Activated CD4-positive, alpha-beta T cell treated with anti-CD3 and anti-CD28 coated beads, Interleukin-10, Interleukin-2, amounts not matched to agents 100 ng/mL and 50 ng/mL, durations not matched to agents 16 hours and 8 hours (primary cell): Measurements from ENCODE around the gene TMEM97.
A peak's percentile ranks its signal among the peaks of the same experiment; 100 is the strongest.
"Not testable (repeated sequence)": the region's sequence is repeated elsewhere in the genome, so short reads cannot be mapped to it uniquely, and the experiment has no call there.

Experiments
- DNase-seq: peaks from one replicate; pipeline ENCODE4 v3.0.0-alpha.2; 2020

TMEM97 gene

DNA sequence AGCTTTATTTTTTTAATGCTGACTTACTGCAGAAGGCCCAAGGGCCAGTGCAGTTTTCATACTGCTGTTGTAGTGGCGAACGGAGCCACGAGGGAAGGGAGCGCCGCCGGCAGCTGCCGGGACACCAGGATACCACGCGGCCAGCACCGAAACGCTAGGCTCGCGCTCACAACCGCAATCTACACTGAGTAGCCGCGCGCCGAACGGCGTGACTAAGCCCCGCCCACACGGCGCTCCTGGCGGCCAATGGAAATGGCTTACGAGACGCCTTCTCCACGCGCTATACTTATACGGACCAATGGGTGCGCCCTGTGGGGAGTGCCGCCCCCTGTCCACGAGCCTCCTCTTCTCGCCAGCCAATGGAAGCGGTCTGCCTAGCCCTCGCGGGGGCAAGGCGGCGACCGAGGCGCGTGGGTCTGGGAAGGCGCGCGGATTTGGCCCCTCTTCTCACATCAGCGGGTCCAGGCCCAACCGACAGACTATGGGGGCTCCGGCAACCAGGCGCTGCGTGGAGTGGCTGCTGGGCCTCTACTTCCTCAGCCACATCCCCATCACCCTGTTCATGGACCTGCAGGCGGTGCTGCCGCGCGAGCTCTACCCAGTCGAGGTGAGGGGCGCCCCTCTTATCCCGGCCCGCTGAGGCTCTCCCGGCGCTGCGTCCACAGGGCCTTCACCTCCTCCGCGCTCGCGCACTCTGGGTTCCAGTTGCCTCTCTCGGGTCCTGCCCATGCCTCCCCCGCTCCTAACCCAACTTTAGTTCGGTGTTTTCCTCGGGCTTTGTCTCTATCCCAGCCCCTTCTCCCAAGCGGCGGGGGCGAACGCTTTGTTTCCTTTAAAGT is at the start of gene TMEM97:
TSS of gene TMEM97 (plus strand) at position 442 of the 839 bp plus-strand sequence. CDS start at position 482, 40 bp downstream.
- peak; percentile 98 for DNase-seq

DNA sequence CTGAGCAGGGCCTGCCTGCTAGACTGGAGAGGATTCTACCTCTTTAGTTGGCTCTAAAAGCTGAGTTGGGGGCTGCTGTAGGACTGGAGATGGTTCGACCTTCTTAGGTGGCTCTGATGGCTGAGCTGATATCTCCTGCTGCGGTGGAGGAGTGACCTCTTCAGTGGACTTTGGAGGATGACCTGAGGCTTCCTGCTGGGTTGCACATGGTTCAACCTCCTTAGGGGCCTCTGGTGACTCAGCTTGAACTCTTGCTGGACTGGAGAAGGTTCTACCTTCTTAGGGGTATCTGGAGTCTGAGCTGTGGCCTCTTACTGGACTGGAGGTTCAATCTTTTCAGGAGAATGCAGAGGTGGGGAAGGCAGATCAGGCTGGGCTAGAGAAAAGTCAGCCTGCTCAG is 48.9 kb upstream of the TMEM97 start:
- no peak for DNase-seq

DNA sequence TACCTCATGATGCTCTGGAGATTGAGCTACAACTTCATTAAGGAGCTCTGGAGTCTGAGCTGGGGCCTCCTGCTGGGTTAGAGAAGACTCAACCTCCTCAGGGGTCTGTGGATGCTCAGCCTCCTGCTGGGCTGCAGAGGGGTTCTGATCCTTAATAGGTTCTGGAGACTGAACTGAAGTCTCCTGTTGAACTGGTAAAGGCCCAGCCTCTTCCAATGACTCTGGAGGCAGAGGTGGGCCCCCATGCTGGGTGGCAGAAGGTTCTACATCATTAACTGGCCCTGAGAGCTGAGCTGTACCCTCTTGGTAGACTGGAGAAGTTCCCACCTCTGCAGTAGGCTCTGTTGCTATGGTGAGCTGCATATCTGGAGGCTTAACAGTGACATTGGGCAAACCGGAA is 48.1 kb upstream of the TMEM97 start:
- DNase-seq: no peak

DNA sequence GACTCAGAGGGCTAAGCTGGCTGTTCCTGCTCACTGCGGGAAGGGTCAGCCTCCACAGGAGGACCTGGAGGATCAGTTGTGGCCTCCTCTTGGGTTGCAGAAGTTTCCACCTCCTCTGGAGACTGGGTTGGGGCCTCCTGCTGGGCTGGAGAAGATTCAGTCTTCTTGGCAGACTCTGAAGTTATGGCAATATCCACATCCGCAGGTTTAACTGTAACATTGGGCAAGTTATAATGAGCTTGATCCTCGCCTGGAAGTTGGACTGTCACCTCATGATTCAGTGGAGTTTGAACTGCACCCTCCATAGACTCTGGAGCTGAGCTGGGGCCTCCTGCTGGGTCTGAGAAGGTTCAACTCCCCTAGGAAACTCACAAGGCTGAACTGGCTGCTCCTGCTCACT is 47.6 kb upstream of the TMEM97 start:
- DNase-seq: no peak

DNA sequence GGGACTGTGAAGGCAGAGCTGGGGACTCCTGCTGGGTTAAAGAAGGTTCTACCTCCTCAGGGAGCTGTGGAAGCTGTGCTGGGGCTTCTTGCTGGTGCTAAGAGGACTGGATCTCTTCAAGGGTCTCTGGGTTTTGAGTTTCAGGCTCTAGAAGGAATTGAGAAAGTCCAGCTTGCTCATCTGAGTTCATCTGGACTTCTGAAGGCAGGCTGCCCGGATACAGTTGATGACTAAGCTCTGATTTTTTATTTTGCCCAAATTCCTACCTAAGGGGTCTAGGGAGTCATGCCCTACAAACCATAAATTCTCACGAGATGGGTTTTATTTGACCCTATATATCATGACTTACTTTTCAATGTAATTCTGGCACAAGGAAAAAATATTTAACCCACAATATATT is 46.8 kb upstream of the TMEM97 start:
- no peak for DNase-seq

DNA sequence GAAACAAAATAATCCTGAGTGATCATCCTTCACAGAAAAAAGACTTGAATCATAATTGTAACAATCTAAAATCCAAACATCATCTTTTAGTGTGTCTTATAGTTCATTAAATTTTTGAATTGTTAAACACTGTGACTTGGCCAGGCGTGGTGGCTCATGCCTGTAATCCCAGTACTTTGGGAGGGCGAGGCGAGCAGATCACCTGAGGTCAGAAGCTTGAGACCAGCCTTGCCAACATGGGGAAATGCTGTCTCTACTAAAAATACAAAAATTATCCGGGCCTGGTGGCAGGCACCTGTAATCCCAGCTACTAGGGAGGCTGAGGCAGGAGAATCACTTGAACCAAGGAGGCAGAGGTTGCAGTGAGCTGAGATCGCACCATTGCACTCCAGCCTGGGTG is 45.7 kb upstream of the TMEM97 start:
- DNase-seq: not testable (repeated sequence)

DNA sequence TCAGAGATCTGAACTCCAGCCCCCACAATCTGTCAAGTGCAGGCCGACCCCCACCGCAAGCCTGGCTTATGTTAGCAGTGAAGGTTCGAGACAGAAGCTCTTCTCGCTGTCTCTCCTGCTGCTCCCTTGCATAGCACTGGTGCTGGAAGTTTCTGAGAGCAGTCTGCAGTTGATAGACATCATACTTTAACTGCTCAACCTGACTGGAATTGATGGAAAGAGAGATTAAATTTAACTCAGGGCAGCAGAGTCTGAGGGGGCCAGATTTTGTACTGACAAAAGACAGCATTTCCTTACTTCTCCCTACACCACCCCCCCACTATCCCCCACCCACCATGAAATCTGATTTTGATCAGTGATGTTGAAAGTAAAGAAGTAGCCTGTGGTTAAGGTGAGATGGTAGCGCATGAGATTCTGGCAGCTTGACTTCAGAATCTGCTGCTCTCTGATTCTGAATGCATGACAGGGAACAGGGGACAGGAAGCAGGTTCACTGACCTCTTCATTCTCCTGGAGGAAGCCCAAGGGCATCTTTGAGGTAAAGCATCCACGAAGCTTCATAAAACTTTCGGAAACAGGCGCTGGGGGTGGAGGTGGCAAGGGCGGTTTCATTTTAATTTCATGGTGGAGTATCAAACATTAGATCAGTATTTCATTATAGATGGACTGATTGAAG is 44.3 kb upstream of the TMEM97 start:
- no peak for DNase-seq

DNA sequence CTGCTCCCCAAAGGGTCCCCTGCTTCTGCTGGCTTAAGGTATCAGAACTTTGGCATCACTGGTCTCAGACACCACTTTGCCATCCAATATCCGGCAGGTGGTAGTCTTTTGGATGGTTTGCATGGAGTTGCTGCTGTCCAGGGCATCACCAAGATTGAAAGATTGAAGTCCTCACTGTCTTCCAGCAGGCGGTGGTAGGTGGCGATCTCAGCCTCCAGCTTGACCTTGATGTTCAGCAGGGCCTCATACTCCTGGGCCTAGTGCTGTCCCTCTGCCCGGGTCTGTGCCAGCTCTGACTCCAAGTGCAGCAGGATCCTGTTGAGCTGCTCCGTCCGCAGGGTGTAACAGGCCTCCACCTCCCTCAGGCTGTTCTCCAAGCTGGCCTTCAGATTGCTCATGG is 43.0 kb upstream of the TMEM97 start:
- no peak for DNase-seq

DNA sequence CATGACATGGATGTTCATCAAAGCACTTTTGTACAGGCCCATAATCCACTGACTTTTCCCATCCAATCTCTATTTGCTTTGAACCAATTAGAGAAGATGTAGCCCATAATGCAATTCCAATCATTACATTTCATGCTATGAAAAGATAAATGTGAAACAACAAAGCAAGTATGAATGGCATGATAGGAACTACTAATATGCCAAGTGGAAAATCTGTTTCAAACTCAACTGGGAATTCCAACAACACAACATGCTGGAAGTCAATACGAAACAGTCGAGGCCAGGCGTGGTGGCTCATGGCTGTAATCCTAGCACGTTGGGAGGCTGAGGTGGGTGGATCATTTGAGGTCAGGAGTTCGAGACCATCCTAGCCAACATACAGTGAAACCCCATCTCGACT is 39.6 kb upstream of the TMEM97 start:
- no peak for DNase-seq

DNA sequence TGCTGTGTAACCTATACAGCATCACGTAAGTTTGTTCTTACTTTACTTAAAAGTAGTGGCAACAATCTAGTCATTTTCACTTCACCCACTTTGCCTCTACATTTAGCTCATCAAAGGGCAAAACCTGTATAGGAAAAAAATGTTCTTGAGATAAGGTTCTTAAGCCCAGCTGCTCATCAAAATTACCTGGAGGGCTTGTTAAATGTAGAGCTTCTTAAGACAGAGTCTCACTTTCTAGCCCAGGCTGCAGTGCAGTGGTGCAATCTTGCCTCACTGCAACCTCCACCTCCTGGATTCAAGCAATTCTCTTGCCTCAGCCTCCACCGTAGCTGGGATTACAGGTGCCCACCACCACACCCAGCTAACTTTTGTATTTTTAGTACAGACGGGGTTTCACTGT is 38.2 kb upstream of the TMEM97 start:
- DNase-seq: no peak

DNA sequence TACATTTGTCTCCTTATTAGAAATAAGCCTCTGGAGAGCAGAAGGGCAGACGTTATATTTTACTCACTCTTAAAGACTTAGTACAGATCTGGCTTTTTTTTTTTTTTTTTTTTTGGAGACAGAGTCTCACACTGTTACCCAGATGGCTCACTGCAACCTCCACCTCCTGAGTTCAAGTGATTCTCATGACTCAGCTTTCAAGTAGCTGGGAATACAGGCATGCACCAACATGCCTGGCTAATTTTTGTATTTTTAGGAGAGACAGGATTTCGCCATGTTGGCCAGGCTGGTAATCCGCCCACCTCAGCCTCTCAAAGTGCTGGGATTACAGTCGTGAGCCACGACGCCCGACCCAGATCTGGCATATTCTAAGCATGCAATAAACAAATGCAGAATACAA is 36.4 kb upstream of the TMEM97 start:
- no peak for DNase-seq

DNA sequence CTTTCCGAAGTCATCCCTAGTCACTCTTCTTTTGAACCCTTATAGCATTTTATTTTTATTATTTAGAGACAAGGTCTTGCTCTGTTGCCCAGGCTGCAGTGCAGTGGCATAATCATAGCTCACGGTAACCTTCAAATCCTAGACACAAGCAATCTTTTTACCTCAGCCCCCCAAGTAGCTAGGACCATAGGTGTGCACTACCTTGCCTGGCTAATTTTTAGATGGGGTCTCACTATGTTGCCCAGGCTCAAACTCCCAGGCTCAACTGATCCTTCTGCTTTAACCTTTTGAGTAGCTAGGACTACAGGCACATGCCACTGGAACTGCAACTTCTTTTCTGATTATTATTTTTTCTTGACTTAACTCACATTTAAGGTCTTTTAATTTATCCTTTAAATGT is 33.0 kb upstream of the TMEM97 start:
- no peak for DNase-seq

DNA sequence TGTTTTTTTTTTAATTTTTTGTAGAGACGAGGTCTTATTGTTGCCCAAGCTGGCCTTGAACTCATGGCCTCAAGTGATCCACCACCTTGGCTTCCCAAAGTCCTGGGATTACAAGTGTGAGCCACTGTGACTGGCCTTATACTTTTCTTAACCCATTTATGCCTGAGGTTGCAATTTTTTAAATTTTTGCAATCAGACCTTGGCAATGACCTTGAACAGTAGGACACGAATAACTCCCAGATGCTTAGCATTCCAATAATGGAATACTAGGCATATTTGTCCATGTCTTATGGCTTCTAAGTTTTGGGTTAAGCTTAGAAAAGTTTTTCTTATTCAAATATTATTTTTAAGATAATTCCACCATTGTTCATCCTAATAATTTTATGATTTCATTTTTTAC is 28.3 kb upstream of the TMEM97 start:
- no peak for DNase-seq

DNA sequence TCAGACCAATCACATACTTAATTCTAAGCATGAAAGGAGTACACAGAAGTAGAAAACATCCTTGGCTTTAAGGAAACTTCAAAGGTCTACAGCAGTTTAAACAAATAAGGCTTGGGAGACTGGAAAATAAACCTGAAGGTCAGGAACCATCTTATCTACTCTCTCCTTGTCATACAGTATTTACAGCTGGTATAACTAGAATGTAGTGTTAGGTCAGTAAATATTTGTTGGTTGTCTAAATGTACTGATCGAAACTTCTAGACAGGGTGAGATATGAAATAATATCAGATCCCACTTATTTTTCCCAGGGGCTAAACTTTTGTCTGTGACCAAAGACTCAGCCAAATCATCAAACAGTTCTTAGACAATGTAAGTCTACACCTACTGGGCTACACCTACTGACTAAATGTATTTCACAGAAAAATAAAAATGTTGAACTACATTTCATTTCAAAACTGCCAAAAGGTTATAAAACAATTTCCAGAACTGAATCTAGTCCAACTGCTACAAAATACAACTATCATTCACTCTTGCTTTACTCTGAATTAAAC is 27.1 kb upstream of the TMEM97 start:
- no peak for DNase-seq

DNA sequence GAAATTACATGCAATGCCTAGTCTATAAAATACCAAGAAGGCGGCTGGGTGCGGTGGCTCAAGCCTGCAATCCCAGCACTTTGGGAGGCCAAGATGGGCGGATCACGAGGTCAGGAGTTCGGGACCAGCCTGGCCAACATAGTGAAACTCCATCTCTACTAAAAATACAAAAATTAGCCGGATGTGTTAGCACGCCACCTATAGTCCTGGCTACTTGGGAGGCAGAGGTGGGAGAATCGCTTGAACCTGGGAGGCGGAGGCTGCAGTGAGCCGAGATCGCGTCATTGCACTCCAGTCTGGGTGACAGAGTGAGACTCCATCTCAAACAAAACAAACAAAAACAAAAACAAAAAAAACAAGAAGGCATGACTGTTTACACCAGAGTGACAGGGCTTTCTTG is 26.1 kb upstream of the TMEM97 start:
- DNase-seq: not testable (repeated sequence)

DNA sequence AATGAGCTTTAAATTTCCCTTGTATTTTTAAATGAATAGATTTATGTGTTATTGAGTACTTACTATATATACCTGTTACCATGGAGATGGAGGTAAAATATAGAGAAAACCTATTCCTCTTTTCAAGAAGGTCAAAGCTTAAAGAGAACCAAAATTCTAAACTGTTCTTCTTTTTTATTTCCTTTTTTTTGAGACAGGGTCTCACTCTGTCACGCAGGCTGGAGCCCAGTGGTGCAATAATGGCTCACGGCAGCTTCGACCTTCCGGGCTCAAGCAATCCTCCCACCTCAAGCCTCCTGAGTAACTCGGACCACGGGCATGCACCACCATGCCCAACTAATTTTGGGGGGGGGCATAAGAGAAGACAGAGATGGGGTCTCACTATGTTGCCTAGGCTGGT is 25.0 kb upstream of the TMEM97 start:
- DNase-seq: no peak

DNA sequence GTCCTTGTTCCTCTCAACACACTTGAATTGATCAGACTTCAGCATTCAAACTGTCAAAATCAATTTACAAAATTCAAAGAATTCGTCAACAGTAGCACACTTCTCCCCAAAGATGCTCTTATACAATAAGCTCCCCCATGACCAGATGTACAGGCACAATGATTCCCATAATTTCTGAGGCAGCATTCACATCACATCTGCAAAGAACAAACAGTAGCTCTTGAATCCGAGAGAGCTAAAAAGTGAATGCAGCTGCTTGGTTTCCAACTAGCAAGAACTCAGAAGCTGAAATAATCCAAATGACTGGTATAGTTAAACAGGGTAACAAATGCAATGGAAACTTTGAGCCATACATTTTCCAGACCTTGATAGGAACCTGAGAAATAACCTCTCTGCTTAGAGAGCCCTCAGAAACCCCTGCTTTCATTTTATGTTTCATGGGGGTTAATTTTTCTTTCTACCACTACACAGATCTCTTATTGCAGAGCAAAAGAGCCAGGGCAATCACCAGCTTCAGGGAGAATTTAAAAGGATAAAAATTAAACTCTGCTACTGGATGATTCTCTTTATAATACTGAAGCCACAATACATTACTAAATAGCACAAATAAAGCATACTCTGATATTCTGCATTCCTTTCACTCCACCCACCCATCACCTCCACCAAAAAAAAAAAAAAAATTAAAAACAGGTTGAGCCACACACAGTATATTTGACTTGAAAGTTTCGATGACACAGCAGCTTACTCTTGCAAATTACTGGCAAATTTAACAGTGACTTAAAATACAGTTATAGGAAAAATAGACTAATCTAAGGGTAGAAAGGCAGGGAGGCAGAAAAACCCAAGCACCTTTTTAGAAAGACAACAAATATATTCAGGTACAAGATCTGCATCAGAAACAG is 23.1 kb upstream of the TMEM97 start:
- DNase-seq: peak; percentile 28

DNA sequence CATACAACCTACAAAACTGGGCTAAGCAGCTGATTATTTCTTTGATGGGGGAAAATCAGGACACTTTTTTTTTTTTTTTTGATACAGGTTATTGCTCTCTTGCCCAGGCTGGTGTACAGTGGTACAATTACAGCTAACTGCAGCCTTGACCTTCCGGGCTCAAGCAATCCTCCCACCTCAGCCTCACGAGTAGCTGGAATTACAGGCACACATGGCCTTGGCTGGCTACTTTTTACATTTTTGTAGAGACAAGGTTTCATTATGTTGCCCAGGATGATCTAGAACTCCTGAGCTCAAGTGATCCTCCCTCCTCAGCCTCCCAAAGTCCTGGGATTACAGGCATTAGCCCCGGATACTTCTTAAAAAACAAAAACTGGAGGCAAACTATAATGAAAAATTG is 20.6 kb upstream of the TMEM97 start:
- no peak for DNase-seq

DNA sequence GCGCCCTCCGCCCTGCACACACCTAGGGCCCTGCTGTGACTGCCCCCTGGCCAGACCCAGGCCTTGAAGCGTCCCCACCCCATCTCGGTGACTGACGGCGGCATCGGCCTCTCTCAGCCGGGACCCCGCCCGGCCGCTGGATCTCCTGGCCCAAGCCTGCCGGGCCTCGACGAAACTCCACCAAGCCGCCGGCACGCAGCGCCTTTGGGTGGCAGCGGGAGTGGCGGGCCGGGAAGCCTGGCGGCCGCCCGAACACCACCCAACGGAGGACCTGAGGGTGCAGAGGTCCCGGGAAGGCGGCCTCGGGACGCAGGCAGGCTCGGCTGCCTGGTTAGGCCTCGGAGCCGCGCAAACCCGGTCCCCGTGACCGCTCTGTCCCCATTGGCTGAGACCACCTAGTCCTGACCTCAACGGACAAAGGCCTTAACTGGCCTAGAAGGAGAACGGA is 12.0 kb upstream of the TMEM97 start:
- no peak for DNase-seq

DNA sequence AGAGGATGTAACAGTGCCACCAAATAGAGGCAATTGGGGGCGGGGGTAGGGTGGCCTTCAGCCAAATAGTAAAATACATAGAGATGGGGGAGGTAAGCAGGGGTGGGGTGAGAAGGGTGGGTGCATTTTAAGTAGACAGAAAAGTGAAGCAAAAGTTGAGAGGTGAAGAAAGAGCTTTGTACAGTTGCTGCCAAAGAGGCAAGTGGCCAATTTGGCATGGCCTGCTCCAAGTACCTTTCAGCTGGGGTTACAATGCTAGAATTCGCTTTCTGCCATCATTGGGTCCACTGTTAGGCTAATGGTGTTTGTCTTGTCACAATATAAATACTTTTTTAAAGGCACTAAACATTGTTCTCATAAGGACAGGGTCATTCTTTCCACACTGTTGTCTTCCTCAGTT is 5.2 kb upstream of the TMEM97 start:
- no peak for DNase-seq

DNA sequence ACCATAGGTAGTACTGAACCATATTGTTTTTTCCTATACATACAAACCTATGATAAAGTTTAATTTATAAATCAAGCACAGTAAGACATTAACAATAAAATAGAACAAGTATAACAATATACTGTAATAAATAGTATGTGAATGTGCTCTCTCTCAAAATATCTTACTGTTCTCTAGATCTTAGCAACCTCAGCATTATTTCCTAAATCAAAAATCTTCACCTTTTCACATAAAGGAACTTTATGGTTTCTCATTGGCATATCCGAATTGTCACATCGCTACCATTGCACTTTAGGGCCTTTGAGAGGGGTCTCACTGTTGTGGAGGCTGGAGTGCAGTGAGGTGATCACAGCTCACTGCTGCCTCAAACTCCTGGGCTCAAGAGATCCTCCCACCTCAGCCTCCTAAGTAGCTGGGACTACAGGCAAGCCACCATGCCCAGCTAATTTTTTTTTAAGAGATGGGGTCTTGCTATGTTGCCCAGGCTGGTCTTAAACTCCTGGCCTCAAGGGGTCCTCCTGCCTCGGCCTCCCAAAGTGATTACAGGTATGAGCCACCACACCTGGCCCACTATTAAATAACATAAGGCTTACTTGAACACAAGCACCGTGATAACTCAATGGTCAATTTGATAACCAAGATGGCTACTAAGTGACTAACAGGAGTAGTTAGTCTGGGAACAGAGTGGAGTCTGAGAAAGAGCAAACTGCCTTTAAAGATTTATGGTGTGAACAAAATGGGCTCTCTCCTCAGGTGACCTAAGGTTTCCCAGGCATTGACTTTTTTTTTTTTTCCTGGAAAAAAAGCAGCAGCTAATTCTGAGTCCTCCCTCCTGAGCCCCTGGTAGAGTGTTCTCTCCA is 2.9 kb upstream of the TMEM97 start:
- DNase-seq: no peak
